ENCODE results near the gene TCEAL4.
A peak's percentile ranks its signal among the peaks of the same experiment; 100 is the strongest.

GRCh38 chrX:103585411-103586313 lies at the start of gene TCEAL4:
- TF ChIP-seq CTCF (IDR thresholded peaks at IDR 0.05 in 4 of 5, conservative IDR thresholded peaks at IDR 0.05 in 1 of 5) (no peak), POLR2A (IDR thresholded peaks at IDR 0.05) (peak; percentile 47 to 51)

Data from gastrocnemius medialis (tissue), 4 donors.